ENCODE measurements around the gene RNF26. TPM values are rescaled to one million over a fixed set of nuclear protein-coding genes. Genes with fewer than 3 reads are reported as not detected.
A peak's percentile ranks its signal among the peaks of the same experiment; 100 is the strongest.

The RNF26 gene
- total and polyA plus RNA-seq, 8 donors: 22.0 to 37.0 (median 28.4) TPM

- TF ChIP-seq CTCF (IDR thresholded peaks at IDR 0.05): no peak
- intact Hi-C loops (cut with DNase I): no loop called here
- DNase-seq (peak in 2 of 4 donors; percentile 63 to 92), ATAC-seq (peak; percentile 63)
- Histone ChIP-seq H3K27me3 (peaks cover 5 to 35% of the 10 kb centered on the region in 2 donors), H3K4me1 (peaks cover 13 to 40% of the 10 kb centered on the region in 2 donors), H3K4me3 (peak overlapping the region; percentile 25 to 35), H3K27ac (no peak overlapping the region), H3K9me3 (no peaks in the 10 kb centered on the region), H3K36me3 (no peaks in the 10 kb centered on the region)
These were observed 29.7 kb downstream of the RNF26 start for GRCh38 chr11:119363851-119364590.

GRCh38 chr11:119365071-119365591 lies 30.8 kb downstream of the RNF26 start:
- Histone ChIP-seq H3K4me3 (no peak overlapping the region), H3K9me3 (no peaks in the 10 kb centered on the region), H3K27me3 (peaks cover 5 to 35% of the 10 kb centered on the region in 2 donors), H3K4me1 (peaks cover 15 to 40% of the 10 kb centered on the region in 2 donors), H3K27ac (no peak overlapping the region), H3K36me3 (no peaks in the 10 kb centered on the region)
- ATAC-seq (no peak), DNase-seq (no peak)
- no peak for TF ChIP-seq CTCF (IDR thresholded peaks at IDR 0.05)
- intact Hi-C loops (cut with DNase I): no loop called here

GRCh38 chr11:119366690-119367620 lies 32.6 kb downstream of the RNF26 start:
- intact Hi-C loops (cut with DNase I): no loop called here
- no peak for ATAC-seq
- Histone ChIP-seq H3K4me3 (no peak overlapping the region), H3K9me3 (no peaks in the 10 kb centered on the region), H3K4me1 (peaks cover 18 to 34% of the 10 kb centered on the region in 2 donors), H3K27me3 (peaks cover 5 to 35% of the 10 kb centered on the region in 2 donors), H3K36me3 (no peaks in the 10 kb centered on the region), H3K27ac (no peak overlapping the region)
- TF ChIP-seq CTCF (IDR thresholded peaks at IDR 0.05): no peak
- DNase-seq: no peak

- Histone ChIP-seq H3K4me1 (peaks cover 18 to 33% of the 10 kb centered on the region in 2 donors), H3K27ac (no peak overlapping the region), H3K27me3 (peaks cover 5 to 30% of the 10 kb centered on the region in 2 donors), H3K4me3 (no peak overlapping the region), H3K9me3 (no peaks in the 10 kb centered on the region), H3K36me3 (no peaks in the 10 kb centered on the region)
- intact Hi-C loops (cut with DNase I): no loop called here
- DNase-seq: no peak
- no peak for ATAC-seq
- TF ChIP-seq CTCF (IDR thresholded peaks at IDR 0.05): no peak
These were observed 33.4 kb downstream of the RNF26 start for GRCh38 chr11:119367661-119368120.
